Stimulated activated naive CD4-positive, alpha-beta T cell treated with Interleukin-2 at 50 U/mL for 16 hours (primary cell): ENCODE results near the gene ZSCAN5B.
A peak's percentile ranks its signal among the peaks of the same experiment; 100 is the strongest.

Source experiments
- DNase-seq: peaks from one replicate; lab custom pipeline; 2025; lab: John Stamatoyannopoulos, UW

The ZSCAN5B gene

DNA sequence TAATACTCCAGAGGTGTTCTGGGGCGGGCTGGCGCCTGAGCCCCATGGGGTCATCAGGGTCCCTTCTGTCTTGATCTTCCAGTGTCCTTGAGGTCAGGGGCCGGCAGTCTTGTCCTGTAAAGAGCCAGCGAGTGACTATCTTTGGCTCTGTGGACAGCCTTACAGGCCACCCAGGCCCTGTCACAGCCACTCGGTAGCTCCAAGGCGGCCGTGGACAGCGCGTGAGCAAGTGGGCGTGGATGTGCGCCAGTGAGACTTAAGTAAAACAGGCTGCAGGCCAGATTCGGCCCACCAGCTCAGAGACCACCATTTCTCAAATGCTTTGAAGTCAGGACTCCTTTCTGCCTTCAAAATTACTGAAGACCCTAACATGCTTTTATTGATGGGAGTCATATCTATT, 52.8 kb downstream of the ZSCAN5B start:
- no peak for DNase-seq

DNA sequence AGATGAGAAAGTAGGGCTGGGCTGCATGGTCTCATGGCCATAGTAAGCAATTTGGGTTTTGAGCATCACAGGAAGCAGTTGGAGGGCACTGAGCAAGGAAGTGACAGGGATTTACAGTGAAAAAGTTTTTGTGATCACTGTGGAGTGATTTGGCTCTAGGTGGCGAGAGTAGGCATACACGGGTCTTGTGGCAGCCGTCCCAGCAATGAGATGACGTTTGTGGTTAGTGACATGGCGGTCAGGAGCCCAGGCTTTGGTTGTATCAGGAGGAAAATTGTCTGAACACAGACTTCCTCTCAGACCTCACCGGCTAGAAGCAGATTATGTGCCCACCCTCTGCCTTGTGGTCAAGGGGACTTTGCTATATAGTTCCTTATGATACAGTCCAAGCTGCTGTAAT, 53.2 kb downstream of the ZSCAN5B start:
- DNase-seq, result no peak

DNA sequence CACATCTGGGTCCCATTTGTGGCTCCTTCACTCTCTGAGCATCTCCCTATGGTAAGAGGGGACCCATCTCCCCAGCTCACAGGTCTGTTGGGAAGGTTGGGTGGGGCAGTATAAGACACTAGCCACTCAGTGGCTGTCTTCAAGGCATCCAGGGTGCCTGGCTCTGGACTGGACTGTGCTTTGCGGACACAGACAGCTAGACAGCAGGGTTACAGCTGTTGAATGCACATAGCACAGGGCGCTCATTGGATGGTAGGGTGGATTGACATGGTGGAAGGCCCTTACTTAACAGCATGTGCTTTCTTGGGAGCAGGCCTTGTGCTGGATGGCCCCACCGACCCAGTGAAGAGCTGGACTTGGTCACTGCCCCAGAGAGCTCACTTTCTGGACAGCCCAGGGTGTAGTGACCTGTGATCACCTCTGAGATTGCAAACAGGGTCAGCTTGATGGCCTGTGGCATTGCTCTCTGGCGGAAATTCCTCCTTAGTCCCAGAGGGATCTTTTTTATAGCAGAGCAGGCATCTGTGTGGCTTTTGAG, 54.6 kb downstream of the ZSCAN5B start:
- DNase-seq, result no peak

DNA sequence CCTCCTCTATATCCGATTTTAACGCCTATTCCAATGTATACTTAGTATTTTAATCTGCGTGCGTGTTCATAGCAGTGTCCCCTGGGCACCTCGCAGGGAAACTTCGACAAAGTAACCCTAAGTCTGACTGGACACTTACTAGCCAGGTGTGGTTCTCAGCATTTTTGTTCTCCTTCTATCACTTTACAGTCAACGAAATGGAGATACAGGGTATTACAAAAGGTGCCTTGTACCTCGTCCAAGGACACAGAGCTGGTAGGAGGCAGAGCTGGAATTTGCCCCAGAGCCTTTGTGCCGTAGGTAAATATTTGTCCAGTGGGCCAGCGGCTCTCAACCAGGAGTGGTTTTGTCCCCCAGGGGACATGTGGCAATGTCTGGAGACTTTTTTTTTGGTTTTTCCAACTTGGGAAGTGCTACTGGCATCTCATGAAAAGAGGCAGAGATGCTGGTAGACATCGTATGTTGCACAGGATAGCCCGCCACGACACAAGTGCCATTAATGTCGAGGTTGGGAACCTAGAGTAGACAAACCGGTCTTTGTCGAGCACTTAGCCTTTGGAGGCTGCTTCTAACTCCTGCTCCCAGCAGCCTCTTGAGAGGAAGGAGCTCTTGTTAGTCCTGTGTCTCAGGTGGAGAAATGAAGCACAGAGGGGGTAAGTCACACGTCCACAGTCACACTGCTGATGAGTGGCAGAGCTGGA, 55.3 kb downstream of the ZSCAN5B start:
- no peak for DNase-seq

DNA sequence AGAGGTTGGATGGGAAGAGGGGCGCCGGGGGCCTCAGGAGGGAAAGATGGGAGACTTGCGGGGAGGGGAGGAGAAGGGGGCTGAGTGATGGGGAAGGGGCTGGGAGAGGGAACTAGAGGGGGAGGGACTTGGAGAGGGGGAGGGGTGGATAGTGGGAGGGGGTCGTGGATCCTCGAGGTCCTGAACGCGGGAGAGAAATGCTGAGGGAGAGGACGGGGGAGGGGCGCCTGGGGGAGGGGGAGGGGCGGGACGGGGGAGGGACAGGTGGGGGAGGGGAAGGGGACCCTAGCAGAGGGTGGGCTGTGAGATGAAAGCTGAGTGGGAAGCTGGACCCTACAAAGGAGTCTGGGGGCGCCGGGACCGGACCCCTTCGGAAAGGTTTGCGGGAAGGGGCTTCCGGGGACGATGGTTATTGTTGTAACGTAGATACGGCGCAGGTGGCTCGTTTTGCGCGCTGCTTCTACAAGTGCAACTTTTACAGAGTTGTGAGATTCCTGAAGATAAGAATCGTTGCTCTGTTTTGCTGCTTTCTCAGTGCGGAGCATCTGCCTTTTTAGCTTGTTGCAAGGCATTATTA, 56.1 kb downstream of the ZSCAN5B start:
- DNase-seq, result no peak

DNA sequence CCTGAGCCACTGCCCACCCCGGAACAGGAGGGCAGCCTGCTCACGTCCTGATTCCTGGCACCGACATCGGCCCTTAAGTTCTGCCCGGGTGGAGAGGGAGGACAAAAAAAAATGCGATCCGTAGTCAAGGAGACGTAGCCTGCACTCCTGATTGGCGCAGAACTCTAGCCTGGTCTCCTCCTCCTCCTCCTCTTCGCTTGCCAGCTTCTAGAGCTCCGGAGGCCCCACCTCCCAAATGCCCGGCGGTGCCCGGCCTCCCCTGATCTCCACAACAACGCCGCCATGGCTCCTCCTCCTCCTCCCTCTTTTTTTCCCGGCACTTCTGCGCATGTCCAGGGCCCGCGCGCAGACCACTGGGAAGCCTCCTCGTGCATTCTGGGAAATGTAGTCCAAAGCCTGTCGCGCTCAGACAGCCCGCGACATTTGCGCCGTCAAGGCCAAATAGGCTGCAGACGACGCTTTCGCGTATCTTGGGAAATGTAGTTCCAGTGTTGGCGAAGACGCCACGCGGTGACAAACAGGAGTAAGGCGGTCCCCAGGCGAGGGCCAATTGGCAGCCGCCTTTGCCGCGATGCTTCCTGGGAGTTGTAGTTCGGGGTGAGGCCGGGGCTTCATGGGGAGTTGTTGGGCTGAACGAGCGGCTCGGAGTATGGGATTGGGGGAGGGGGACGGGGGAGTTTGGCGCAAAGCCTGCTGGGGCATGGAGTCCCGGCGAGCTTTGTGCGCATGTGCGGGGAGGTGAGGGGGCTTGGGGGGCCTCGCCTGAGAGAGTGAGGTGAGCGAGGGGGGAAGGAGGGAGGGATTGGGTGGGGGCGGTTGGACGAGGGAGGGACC, 56.8 kb downstream of the ZSCAN5B start, which contains the start of gene ZNF444:
Gene ZNF444 (plus strand): TSS at position 705 of the 834 bp plus-strand sequence. CDS start 5,625 bp downstream, outside the sequence.
- peak; percentile 100 for DNase-seq

DNA sequence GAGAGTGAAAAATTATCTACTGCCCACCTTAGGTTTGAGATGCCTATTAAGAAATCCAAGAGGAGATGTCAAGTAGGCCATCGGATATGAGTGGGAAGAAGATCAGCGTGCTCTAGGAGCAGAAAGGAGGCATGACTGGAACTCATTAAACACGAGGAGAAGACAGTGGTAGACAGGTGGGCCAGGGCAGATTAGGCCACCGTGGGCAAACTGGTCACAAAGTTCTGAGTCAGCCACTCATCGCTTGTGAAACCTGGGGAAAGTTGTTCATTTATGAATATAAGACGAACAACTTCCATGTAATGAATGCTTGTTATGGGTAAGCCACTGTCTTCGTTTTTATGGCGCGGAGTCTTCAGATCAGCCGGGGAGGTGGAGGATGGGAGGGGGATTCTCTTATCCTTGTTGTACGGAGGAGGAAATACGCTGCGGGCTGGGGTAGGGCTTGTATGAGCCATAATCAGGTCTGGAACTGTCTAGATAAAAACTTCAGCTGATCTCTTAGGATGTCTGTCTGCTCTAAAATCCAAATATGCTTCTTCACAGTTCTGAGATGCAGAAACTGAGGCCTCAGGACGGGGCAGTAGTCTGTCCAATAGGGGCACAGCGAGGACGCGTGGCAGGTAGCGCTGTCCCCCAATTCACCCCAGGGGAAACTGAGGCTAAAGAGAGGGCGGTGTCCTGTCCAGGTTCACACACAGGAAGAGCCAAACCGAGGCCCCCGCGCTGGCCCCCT, 57.6 kb downstream of the ZSCAN5B start:
- DNase-seq, result no peak
